GM12891 (cell line): ENCODE data around the gene PIK3AP1. TPM values are rescaled to one million over a fixed set of nuclear protein-coding genes. Genes with fewer than 3 reads are reported as not detected.

Experiments used
- DNase-seq: peaks from one replicate; pipeline ENCODE4 v3.0.0; 2011; ENCODE audit warnings: low spot score; ENCODE audit not compliant: insufficient read length
- FAIRE-seq: peaks from 2 replicates; lab custom pipeline; 2011; peaks lifted over from hg19 to GRCh38; lab: Jason Lieb, UNC
- PAX5 ChIP-seq: IDR thresholded peaks from 2 replicates; pipeline ENCODE4 v1.6.1; 2011; ENCODE audit warnings: low read length, moderate library complexity, mild to moderate bottlenecking; ENCODE audit not compliant: insufficient read depth, severe bottlenecking
- POLR2A ChIP-seq: IDR thresholded peaks from 2 replicates; pipeline ENCODE4 v1.6.1; 2011; ENCODE audit warnings: low read depth, low read length, control low read depth
- POLR2AphosphoS5 ChIP-seq: IDR thresholded peaks from 2 replicates; pipeline ENCODE4 v1.6.1; 2011; ENCODE audit warnings: low read depth, low read length, control low read depth
- POU2F2 ChIP-seq: IDR thresholded peaks from 2 replicates; pipeline ENCODE4 v1.6.1; 2011; ENCODE audit warnings: low read depth, mild to moderate bottlenecking, control low read depth, low read length, moderate library complexity
- SPI1 ChIP-seq: IDR thresholded peaks from 2 replicates; pipeline ENCODE4 v1.6.1; 2011; ENCODE audit warnings: low read depth, low read length, control low read depth
- TAF1 ChIP-seq: IDR thresholded peaks from 2 replicates; pipeline ENCODE4 v1.6.1; 2011; ENCODE audit warnings: low read depth, low read length, control low read depth
- polyA plus RNA-seq: library from polyadenylated mRNA; unstranded; fragments of >200 nt; gene quantifications from one replicate; pipeline ENCODE4 v1.2.1, GENCODE V29; 2012; ENCODE audit warnings: low read depth, missing spikeins, inconsistent platforms; ENCODE audit not compliant: missing spikeins

PIK3AP1 gene, protein sequence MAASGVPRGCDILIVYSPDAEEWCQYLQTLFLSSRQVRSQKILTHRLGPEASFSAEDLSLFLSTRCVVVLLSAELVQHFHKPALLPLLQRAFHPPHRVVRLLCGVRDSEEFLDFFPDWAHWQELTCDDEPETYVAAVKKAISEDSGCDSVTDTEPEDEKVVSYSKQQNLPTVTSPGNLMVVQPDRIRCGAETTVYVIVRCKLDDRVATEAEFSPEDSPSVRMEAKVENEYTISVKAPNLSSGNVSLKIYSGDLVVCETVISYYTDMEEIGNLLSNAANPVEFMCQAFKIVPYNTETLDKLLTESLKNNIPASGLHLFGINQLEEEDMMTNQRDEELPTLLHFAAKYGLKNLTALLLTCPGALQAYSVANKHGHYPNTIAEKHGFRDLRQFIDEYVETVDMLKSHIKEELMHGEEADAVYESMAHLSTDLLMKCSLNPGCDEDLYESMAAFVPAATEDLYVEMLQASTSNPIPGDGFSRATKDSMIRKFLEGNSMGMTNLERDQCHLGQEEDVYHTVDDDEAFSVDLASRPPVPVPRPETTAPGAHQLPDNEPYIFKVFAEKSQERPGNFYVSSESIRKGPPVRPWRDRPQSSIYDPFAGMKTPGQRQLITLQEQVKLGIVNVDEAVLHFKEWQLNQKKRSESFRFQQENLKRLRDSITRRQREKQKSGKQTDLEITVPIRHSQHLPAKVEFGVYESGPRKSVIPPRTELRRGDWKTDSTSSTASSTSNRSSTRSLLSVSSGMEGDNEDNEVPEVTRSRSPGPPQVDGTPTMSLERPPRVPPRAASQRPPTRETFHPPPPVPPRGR
- 73.5 TPM for polyA plus RNA-seq

DNA sequence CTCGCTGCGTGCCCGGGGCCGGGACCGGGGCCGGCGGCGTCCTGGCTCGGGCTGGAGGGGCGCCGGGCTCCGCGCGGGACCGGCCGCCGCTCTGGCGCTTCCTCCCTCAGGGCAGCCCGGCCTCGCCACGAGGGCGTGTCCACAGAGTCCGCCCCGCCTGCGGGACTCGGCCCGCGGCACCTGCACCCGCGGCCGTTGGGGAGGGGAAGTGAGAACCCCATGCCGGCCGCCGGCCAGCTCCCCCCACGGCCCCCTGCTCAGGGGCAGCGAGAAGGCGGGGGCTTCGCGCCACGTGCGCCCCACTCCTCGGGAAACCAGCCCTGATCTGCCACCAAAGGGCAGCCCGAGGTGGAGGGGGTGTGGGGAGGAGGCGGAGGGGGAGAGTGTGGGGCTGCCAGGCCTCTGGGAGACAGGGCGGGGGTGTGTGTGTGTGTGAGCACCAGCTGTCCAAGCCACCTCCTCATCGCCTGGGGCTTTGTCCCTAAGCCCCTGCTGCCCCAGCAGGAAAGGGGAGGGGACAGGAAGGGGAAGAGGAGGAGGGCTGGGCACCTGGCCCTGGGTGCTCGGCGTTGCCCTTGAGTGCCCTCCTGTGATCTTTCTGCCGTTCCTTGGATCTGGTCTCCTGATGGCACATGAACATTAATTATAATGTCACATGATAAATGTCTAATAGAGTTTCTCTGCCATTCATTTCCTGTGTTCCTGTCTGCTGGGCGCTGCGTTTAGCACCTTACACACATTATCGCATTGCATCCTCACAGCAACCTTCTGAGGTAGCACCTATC, at the start of gene PIK3AP1:
Gene PIK3AP1 (minus strand): TSS at position 93 of the 785 bp plus-strand sequence. CDS start 120 bp downstream, outside the sequence.
- peak; percentile 97 for FAIRE-seq
- DNase-seq = peak; percentile 77
- TF ChIP-seq PAX5 (peak; percentile 13), POLR2AphosphoS5 (no peak), POU2F2 (no peak), SPI1 (peak; percentile 86), TAF1 (0 out of 2 replicates have a peak, but pooled peaks have one; percentile 14), POLR2A (peak; percentile 14; the same call in 1 of the 2 replicates)

DNA sequence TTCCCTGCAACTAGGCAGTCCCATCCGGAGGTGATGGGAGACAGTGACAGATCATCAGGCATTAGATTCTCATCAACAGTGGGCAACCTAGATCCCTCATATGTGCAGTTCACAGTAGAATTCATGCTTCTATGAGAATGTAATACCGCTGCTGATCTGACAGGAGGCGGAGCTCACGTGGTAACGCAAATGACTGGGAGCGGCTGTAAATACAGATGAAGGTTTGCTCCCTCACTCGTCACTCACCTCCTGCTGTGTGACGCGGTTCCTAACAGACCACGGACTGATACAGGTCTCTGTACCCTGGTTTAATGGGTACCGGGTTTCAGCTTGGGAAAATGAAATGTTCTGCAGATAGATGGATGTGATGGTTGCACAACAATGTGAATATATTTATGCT, 47.8 kb upstream of the PIK3AP1 start:
- no peak for DNase-seq
- no peak for FAIRE-seq
- TF ChIP-seq POLR2AphosphoS5 (no peak), TAF1 (no peak), POLR2A (no peak)

DNA sequence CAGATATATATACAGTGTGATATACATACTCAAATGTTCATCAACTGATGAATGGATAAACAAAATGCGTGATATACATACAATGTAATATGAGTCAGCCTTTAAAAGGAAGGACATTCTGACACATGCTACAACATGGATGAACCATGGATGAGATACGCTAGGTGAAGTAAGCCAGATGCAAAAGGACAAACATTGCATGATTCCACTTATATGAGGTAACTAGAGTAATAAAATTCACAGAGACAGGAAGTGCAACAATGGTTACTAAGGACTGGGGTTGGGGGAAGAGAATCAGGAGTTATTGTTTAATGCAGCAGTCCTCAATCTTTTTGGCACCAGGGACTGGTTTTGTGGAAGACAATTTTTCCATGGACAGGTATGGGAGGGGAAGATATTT, 47.3 kb upstream of the PIK3AP1 start:
- DNase-seq = no peak
- TF ChIP-seq POLR2AphosphoS5 = no peak
- no peak for TF ChIP-seq POLR2A
- no peak for TF ChIP-seq TAF1
- TF ChIP-seq PAX5 = no peak
- TF ChIP-seq SPI1 = no peak
- TF ChIP-seq POU2F2 = no peak
- no peak for FAIRE-seq

DNA sequence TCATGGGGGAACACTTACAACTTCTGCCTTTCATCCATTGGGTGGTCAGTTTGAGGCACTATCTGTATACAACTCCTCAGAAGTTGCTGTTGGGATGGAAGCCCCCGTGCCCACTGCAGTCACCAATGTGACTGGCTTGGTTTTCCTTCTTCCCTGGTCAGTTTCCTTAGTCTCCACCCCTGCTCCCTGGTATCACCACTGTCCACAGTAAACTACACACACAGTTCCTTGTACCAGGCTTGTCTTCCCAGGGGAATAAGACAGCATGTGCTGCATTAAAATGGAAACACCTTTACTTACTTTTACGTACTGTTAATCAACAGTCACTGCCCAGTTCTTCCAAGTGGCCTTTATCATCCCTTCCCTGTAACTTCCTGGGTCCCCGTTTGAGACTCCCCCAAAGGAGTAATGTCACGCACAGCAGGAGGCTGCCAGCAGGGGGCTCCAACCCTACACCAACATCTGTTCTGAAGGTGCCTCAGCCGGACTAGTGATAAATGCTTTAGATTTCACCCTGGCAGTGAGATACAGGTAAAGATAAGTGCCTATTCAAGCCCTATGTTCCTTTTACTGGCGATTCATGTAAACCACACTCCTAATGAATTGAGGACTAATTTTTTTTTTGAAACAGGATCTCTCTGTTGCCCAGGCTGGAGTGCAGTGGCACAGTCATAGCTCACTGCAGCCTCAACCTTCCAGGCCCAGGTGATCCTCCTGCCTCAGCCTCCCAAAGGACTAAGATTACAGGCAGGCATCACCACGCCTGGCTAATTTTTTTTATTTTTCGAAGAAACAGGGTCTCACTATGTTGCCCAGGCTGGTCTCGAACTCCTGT, 45.3 kb upstream of the PIK3AP1 start:
- FAIRE-seq = peak; percentile 94

DNA sequence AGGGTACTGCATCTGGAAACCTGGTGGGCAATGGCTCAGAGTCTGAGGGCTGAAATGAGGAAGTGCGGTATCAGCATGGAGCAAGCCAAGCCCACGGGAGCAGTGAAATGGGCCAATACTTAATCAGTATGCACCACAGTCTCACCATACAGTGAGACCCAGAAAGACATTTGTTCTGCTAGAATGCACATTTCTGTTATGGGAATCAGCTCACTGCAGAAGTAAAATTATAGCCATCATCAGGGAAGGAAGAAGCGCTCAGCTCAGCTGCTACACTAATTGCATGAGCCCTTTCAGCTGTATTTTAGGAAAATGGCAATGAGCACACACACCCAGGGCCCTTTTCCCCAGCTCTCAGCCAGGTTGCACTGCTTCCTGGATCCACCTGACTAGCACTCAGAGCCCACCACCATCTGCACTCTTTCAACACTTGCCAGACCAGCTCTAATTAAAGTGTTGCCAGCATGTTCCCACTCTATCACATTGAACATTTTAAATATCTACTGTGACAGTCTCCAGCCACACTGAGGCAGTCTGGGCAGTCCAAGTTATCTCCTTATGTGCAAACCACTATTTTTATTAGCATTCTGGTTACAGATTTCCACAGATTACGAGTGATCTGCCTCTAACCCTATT, 44.2 kb upstream of the PIK3AP1 start:
- DNase-seq = no peak
- peak; percentile 76 for FAIRE-seq
- peak; percentile 98 for TF ChIP-seq SPI1
- TF ChIP-seq PAX5 = no peak

More for the DNA sequence above, 45.3 kb upstream of the PIK3AP1 start:
- DNase-seq = no peak
- no peak for TF ChIP-seq POU2F2
- no peak for TF ChIP-seq TAF1
- TF ChIP-seq POLR2A = no peak
- TF ChIP-seq POLR2AphosphoS5 = no peak
- TF ChIP-seq SPI1 = no peak
- no peak for TF ChIP-seq PAX5

DNA sequence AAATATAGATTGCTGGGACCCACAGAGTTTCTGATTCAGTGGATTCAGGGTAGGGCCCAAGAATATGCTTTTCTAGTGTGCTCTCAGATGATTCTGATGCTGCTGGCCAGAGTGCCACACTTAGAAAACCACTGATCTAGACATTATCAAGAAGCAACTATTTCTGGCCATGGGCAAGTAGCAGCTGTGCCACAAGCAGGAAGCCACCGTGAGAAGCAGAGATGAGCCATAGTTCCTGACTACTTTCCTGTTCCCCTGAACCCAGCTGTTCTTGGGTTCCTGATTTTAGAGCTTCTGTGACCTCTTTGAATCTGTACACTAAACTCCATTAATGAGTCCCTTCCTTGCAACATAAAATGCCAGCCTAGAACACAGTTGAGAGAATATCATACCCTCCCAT, 38.1 kb upstream of the PIK3AP1 start:
- peak; percentile 94 for FAIRE-seq

DNA sequence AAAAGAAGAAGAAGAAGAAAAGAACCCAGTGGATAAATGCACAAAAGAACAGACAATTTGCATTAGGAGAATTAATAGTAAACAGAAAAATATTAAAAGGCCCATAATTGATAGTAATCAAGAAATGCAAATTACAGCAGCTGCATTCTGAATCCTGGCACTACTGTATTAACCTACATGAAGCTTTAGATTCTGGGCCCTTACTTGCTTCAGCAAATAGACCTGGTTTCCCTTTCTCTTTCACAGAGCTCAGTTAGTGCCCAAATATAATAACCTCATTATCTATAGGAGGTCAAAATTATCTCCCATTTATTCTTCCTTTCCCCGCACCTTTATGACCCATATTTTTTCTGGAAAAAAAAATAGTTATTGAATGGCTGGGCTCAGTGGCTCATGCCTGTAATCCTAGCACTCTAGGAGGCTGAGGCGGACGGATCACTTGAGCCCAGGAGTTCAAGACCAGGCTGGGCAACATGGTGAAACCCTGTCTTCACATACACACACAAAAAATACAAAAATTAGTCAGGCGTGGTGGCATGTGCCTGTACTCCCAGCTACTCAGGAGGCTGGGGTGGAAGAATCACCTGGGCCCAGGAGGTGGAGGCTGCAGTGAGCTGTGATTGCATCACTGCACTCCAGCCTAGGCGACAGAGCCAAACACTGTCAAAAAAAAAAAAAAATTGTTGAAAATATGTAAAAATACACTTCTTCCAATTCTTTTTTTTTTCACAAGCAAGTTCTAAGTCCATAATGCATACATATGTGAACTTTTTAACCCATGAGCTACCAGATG, 36.0 kb upstream of the PIK3AP1 start:
- FAIRE-seq = peak; percentile 64
- no peak for TF ChIP-seq POLR2AphosphoS5
- TF ChIP-seq TAF1 = no peak
- no peak for TF ChIP-seq SPI1
- TF ChIP-seq PAX5 = no peak
- TF ChIP-seq POU2F2 = no peak
- no peak for TF ChIP-seq POLR2A
- no peak for DNase-seq

More for the DNA sequence above, 38.1 kb upstream of the PIK3AP1 start:
- no peak for TF ChIP-seq TAF1
- peak; percentile 62; the same call in 1 of the 2 replicates for TF ChIP-seq SPI1
- DNase-seq = no peak

DNA sequence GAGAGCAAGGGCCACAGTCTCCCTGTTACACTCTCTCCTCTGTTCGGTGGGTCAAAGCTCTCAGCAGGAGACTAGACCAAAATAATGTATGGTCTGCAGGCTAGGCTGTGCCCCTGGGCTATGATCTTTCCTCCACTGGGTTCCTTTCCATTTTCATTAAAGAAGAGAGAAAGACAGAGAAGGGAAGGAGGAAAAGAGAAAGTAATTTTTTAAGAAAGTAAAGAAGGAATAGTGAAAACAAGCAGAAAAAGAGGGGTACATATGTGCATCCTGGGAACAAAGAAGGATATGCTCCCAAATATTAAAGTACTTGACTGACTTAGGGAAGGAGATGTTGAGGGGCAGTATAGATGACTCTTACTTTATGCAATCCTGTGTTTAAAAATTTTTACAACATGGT, 33.6 kb upstream of the PIK3AP1 start:
- TF ChIP-seq POLR2AphosphoS5 (no peak), POLR2A (no peak), SPI1 (no peak), POU2F2 (no peak), TAF1 (no peak), PAX5 (no peak)
- DNase-seq = no peak
- no peak for FAIRE-seq
